Activated gamma-delta T cell treated with Interleukin-2 at 50 U/mL for 16 hours (primary cell): Measurements from ENCODE around the gene PSMD12.

Experiments
- DNase-seq: peaks from one replicate; pipeline ENCODE4 v3.0.0-alpha.2; 2020

PSMD12 gene

DNA sequence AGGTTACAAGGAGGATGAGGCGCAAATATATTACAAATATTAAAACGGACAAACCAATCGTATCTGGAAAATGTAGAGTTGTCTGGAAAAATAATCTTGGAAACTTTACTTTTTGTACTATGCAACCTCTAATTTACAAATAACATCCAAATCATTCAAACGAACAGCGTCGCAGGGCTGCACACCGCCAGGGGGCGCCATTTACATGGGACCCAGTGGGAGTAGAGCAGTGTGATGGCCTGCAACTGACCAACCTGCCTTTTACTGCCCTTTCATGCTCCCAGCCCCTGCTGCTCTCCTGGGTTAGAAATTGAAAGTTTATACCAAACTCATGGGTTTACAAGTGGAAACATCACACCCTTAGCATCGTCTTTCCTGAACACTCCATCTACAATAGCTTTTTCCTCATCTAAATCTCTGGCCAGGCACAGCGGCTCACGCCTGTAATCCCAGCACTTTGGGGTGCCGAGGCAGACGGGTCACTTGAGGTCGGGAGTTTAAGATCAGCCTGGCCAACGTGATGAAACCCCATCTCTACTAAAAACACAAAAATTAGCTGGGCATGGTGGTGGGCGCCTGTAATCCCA lies 20.7 kb upstream of the PSMD12 start:
- peak; percentile 59 for DNase-seq

DNA sequence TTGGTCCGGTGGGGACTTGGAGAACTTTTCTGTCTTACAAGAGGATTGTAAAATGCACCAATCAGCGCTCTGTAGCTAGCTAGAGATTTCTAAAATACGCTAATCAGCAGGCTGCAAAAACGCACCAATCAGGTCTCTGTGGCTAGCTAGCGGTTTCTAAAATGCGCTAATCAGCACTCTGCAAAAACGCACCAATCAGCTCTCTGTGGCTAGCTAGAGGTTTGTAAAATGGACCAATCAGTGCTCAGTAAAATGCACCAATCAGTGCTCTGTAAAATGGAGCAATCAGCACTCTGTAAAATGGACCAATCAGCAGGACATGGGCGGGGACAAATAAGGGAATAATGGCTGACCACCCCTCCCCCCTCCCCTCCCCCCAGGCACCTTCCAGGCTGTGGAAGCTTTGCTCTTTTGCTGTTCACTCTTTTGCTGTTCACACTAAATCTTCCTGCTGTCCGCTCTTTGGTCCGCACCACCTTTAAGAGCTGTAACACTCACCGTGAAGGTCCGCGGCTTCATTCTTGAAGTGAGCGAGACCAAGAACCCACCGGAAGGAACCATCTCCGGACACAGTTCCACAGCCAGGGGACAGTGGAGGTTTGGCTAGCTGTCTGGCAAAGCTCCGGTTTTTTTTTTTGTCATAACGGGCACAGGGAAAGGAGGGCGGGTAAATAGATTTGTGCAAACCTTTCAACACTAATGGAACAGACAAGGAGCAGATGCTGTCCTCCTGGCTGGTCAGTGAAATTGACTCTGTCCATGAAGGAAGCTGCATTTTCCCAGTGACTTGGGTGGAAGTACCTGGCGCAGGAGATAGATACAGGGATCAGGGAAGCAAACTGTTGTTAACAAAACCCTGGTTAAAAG lies 19.0 kb upstream of the PSMD12 start:
- no peak for DNase-seq

DNA sequence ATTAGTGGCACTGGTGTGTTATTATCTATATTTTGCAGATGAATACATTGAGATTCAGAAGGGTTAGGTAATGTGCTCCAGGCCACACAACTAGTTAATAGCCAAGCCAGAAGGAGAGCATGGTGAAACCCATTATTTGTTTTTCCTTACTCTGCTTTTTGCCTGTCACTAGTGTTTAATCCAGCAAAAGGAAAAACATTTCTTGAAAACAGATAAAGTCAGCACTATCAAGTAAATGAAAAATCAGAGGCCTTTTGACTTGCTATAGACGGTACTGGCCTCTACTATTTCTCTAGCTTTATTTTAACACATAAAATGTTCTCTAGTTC lies 15.5 kb upstream of the PSMD12 start:
- DNase-seq: no peak

DNA sequence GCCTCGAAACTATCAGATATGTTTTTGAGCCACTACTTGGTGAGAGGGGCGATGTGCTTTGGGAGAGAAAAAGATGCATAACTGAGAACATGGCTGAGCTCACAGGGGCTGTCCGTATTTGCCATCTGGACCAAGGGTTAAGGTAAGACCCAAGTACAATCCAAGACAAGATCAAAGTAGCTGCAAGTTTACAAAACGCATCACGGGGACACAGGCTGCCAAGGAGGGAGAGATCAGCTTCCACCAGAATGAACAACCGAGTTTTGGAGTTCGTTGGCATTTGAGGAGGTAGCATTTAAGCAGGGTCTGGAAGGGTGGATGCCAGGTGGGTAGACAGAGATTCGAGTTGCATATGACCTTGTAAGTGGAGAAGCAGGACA lies 12.9 kb upstream of the PSMD12 start:
- no peak for DNase-seq

DNA sequence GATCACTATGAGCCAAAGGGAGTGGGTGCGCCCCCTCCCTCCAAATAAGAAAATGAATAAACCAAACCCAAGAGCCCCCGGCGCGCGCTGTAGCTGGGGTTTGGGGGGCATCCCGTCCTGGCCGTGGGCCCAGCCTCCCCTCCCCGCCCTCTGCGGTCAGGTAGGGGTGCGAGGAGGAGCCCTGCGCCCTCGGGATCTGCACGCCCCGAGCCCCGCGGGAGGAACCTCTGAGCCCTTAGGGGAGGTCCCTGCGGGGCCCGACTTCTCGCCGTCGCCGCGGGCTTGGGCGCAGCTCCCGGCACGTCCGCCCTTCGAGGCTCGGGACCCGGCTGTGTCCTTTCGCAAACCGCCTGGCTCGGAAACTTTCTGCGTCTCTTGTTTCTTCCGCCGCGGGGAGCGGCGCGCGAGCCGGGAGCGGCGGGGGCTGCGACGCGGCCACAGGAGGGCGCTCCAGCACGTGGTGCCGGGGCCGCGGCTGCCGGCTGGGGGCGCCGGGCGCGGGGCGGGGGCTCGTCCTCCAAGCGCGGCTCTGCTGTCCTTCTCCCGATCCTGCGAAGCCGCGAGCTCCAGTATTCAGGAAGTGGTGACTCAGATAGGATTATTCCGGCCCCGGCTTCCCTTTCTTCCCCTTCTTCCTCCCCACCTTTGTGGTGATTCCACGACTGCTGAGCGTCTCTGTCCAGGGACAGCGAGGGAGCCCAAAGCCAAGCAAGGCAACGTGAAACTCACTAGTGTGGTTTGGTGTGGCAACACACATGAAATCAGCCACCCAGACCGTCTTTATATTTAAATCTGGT lies 12.3 kb upstream of the PSMD12 start:
- DNase-seq: peak; percentile 73

DNA sequence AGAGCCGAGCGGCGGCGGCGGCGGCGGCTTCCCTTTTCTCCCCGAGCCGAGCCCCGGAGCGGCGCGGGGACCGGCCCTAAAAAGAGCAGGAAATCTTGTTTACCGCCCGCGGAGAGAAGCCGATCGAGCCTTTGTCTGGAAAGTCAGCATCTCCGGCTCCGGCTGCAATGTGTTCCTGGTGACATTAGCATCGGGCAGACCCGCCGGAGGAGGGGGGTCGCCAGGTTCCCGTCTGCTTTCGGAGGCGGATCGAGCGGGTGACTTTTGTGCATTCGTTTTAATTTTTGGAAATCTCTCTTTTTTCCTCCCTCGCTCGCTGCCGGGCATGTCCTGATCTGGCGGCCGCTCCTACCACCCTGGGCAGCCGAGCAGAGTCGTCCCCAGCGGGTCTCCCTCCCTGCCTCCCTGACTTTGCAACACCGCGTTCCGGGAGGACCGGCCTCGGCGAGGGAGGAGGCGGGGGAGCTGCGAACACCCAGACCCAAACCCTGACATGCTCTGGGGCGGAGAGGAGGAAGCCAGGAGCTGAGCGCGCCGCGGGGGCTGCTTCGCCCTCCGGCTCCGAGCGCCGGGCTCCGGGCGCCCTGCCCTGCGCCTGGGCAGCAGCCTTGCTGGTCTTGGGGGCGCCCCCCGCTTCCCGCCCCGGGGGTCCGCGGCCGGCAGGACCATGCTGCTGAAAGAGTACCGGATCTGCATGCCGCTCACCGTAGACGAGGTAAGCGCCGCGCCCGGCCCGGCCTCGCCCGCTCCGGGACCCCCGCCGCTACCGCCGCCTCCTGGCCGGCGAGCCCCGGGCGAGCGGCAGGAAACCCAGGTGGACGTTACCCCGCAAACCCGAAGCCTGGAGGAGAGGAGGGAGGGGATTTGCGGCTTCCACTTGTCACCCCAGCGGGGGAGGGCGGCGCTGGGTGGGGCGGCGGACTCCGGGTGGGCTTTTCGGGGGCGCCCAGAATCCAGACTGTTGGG lies 11.4 kb upstream of the PSMD12 start:
- peak; percentile 49 for DNase-seq

DNA sequence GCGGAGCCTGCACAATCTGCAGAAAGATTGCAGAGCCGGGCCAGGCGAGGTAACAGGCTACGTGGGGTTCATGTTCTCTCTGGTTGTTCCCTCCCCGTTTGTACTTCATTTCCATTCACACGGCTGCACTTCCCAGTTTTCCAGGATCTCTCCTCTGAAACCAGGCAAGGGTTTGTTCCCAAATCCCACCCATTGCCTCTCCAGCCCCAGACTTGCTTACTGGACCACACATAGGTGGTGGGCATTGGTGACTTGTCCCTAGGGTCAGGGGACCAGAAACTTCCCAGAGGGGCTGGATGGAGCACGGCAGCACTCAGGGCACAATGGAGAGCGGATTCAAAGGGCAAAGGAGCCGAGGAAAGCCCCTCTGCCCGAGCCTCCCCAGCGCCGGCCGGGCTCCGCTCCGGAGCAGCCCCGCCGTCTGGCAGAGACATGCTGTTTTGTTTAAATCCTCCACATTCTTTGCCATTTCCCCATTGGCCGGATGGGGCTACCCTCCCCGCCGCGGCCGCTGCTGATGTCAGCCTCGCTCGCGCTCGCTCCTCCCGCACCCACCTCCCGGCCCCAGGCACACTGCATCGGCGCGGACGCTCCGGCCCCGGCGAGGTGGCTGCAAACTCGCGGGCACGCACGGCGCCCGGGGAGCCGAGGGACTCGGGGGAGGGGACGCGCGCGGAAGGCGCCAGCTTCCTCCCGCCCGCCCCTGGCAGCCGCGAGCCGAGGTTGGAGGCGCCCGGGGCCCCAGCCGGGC lies 10.5 kb upstream of the PSMD12 start, which contains the start of gene PITPNC1:
Gene PITPNC1 (plus strand): TSS at position 545 of the 751 bp plus-strand sequence.
- DNase-seq: peak; percentile 86

DNA sequence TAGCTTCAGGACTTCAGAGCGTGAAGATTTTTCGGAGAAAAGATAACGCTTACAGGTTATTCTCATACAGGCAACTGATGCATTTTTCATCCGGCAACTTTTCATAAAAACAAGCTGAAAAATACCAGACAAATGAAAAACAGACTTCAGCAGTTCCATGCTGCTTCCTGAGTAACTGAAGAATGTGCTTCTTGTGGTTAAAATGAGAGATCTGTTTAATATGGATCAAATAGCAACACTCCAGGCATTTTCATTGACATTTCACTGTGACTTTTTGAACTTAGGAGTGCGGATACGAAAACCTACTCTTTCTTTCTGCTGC lies 10.0 kb upstream of the PSMD12 start:
- no peak for DNase-seq

DNA sequence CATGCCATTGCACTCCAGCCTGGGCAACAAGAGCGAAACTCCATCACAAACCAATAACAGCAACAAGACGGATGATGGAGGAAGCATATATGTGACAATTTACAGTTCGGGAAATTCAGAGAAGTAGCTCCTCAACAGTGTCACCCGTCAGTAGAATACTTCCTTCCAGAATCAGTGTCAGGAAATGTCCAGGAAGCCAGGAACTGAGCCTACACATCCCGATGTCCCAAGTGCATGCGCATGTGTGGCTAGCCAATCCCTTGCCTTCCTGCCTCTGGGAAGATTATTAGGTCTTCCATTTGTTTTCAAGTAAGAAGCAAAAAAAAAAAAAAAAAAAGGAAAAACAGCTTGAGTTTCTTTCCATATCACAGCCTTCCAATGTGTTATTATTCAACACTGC lies 9.3 kb upstream of the PSMD12 start:
- DNase-seq: no peak

DNA sequence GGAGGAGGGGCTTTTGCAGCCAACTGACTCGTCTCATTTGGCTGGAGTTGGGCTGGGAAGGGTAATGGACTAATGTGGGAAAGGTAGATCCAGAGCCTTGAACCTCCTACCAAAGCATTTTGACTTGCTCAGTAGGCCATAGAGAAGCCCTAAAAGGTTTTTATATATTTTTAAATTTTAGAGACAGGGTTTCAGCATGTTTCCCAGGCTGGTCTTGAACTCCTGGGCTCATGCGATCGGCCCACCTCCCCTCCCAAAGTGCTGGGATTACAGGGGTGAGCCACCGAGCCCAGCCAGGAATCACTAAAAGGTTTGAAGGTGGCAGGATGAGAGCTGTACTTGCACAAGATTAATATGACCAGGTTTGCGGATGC lies 8.7 kb upstream of the PSMD12 start:
- no peak for DNase-seq

DNA sequence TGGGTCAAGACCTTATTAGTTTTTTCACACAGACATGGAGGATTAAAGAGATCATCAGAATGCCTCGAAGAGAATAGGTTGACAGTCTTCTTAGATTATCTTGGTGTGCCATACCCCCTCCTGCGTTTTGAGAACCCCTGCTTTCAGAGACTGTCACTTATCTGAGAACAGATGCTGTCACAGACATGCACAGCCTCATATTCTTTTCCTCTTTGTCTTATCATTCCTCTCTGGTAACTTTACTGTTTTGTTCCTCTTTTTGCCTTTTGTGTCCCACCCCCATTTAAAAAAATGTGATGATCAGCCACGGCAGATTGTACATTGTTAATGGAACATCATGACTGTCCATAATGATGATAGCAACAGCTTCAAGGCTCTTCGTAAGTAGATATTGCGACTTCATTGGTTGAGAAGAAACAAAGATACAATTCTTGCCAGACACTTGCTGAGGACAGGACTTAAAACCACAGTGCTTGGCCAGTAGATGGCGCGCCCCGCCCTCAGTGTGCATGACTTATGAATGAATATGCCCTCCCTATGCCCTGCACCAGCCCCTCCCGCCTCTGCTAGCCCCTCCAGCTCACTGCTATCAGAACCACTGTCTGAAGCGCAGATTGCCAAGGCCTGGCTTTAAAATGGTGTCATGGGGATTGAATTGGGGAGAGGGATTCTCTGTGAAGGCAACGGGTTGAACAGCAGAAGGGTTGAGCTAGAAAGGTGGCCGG lies 8.1 kb upstream of the PSMD12 start:
- DNase-seq: peak; percentile 90

DNA sequence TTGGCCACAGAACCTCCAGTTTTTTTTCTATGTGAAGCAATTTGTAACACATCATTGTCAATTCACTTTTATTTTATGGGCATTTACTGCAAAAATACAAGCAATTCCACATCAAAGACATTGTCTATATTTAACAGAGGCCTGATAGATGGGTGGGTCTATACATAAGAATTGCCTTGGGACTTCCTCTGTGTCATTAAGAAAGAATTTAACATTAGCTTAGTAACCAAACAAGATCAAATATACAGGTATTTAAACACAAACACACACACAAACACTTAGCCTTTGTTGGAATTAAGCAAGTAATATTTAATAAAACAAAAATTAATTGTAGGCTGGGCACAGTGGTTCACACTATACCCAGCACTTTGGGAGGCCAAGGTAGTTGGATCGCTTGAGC lies 6.4 kb upstream of the PSMD12 start:
- DNase-seq: no peak

DNA sequence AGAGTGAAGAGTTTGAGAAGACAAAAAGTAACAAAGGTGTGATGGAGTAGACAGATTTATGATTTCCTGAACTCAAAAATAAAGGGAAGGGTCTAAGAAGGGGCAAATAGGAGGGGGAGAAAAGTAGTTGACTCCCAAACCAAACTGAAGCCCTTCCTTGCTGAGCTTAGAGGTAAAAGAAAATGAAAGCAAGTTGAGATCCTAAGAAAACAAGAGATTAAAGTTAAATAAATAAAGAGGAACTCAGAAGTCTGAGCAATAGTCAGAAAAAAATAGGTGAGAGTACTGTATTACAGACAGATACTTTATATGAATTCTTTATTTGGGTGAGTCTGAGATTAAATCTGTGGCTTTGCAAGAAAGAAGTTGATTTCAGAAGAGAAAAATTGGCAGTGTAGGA lies 3.3 kb upstream of the PSMD12 start:
- DNase-seq: no peak

DNA sequence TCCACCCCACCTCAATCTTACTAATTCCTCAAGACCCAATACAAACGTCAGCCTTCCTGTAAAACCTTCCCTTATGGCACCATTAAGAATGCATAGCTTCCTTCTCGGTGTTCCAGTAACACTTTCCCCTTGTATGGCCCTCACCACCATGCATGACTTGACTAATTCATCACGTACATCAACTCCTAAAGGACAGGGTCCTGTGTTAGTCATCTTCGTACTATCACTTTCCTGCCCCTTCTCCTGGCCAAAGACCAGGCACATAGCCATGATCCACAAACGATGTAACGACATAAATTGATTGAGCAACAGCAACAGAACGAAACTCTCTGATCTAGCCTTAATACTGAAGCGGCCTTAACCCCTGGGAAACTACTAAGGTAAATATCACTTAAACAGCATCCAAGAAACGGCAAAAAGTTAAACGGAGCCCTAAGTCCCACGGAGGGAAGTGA lies 612 bp downstream of the PSMD12 start:
- DNase-seq: no peak

DNA sequence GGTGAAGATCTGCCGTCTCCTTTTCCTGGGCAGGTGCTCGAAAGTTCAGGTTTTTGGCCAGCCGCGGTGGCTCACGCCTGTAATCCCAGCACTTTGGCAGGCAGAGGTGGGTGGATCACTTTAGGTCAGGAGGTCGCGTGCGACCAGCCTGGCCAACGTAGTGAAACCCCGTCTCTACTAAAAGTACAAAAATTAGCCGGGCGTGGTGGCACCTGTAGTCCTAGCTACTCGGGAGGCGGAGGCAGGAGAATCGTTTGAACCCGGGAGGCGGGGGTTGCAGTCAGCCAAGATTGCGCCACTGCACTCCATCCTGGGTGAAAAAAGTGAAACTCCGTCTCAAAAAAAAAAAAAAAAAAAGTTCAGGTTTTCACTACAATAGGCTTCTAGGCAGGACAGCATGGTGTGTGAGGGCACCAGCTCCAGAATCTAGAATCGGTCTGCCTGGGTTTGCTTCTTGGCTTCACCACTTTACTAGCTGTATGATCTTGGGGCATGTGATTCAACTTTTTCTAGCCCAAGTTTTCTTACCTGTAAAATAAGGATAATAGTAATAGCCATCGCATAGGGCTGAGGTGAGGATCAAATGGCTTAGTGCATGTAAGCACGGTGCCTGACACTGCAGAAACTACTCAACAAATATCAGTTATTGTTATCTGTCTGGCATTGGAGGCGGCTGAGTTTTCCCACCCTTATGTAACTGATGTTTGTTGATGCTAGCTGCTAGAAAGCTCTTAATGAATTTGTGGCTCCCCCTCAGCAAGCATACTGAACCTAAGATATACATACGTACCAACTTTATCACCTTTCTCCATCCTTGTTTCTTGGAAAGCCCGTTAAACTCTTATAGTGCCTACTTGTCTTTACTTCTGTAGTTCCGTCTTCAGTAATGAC lies 1.3 kb downstream of the PSMD12 start:
- DNase-seq: no peak

DNA sequence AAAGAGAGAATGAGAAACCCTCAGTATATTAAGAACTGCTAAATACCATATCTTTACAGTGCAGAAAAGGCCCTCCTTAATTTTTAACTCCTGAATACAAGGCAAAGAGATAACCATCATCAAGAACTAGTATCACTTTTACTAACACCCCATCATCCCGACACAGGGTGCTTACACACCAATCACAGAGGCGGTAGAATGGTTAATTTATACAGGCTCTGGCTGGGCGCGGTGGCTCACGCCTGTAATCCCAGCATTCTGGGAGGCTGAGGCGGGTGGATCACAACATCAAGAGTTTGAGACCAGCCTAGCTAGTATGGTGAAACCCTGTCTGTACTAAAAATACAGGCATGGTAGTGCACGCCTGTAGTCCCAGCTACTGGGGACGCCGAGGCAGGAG lies 4.2 kb downstream of the PSMD12 start:
- no peak for DNase-seq

DNA sequence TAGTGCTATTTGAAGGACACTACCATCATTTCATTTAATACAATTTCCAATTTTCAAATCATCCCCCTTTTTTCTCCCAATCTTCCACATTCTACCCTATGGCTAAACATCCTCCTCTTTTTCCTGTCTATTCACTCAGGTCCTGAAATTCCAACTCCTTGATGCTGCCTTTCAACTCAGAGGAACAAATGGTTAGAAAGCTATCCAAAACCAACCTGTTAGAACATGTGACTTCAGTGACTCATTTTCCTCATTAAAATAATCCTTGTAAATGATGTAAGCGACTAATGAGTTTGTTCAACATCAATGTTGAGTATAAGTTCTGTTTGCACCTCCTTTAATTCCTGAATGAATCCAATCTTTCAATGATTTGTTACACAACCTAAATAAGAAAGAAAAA lies 5.5 kb downstream of the PSMD12 start:
- DNase-seq: no peak

DNA sequence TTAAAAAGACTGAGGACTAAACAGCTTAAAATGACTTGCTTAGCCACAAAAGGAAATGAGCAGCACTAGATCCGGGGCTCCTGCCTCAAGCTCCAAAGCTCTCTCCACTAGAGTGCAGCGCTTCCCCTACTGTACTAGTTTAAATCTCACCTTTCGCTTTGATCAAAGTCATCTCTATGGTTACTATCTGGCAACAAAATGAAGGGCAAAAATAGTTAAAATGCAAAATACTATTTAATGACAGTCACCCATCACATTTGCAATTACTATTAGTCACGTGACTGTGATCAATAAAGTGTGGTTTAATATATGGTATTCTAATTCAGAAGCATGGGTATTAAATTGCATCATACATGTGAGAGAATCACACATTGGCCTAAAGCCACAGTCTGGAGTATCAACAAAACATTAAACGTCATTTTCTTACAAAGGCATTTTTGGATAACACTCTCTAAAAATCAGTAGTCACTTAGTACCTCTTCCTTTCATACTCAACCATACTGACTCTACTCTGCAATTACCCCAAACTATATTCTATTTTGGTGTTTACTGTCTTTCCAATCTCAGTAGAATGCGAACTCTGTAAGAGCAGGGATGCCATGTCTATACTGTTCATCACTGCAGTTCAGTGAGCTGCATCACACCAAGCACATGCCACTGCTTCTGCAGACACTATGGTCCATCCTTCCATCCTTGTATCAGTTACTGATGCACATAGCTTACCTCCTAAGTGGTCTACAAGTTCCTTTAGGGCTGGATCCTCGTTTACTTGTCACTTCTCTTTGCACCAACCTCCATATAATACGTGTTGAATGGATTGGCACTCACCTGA lies 6.2 kb downstream of the PSMD12 start:
- DNase-seq: peak; percentile 36

DNA sequence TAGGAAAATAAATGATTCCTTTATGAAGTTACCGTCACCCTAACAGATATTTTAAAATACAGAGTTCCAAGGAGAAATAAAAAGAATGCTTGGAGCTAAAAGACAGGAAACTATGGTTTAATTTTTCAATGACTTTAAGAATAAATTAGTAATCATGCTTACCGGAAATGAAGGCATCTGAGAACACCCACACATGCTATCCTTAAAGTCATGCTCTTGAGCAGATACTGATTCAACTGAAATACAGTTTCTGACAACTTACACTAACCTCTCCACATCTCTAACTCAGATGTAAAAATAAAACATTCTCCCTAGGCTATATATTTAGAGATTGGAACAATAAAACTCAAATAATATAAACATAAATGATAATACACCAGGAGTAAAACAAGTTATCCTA lies 7.8 kb downstream of the PSMD12 start:
- no peak for DNase-seq
